ENCODE data around the gene HPCAL1.

Gene HPCAL1

DNA sequence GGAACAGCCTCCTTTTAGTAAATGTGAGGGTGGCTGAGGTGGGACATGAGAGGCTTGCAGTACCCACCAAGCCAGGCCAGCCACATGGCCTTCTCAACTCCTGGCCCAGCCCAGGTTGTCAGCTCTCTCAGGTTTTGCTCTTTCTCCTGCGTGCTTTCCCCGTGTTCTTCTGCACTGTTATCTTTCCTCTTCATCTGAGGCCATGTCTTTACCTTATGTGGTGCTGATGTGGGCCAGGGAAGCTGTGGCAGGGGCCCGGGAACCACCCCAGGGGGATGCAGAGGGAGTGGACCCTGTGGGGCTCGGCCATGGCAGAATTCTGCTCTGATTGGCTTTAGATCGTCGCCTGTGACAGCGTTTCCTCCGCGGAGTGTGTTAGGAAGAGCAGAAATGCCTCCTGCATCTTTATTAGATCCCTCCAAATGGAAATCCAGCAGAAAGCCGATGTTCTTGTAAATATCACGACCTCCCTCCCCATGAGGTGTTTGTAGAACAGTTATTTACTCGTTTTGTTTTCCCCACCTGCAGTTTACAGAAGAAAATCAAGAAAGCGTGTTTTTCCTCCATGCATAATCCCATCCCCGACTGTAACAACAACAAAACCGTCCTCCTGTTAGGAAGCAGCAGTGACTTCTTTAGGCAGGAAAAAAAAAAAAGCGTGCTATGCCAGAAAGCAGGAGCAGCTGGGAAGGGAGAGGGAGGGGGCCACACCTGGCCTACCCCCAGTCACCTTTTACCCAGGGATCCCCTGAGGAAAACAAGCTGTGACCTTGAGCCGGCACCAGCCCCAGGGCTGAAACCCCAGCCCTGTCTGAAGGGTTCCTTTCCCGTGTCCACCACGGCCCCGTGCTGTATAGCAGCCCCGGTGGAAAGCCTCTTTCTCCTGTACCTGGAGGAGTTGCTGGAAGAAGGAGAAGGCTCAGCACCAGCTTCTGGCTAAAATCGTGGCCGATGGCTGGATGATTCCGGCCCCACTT lies 54.8 kb downstream of the HPCAL1 start:
- no peak overlapping the region for H3K4me3 ChIP-seq (ENCODE audit: low read length)
- no peak for TF ChIP-seq ZNF274 (IDR thresholded peaks at IDR 0.05; ENCODE audit: low read depth, low read length)

DNA sequence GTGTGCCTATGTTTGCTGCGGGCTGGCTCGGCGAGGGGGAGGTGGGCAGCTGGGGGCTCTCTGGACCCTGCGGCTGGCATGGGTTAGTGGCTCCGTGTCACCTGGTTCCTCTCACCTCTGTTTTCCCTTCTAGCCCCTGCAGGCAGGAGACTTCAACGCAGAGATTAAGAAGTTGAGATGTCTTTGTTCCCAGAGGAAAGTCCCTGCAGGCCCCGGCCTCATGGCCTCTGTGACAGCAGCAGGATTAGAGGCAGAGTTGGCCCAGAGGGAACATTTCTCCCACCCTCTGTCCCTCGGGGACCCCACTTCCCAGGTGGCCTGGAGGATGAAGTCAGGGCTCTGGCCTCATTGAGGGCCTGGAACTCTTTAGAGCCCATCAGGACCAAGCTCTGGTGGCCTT lies 56.5 kb downstream of the HPCAL1 start:
- TF ChIP-seq ZNF274 (IDR thresholded peaks at IDR 0.05; ENCODE audit: low read depth, low read length), result no peak
- no peak overlapping the region for H3K4me3 ChIP-seq (ENCODE audit: low read length)

GRCh38 chr2:10359731-10360329 lies 57.1 kb downstream of the HPCAL1 start:
- no peak for TF ChIP-seq ZNF274 (IDR thresholded peaks at IDR 0.05; ENCODE audit: low read depth, low read length)
- H3K4me3 ChIP-seq (ENCODE audit: low read length), result no peak overlapping the region

- no peak for TF ChIP-seq ZNF274 (IDR thresholded peaks at IDR 0.05; ENCODE audit: low read depth, low read length)
- no peak overlapping the region for H3K4me3 ChIP-seq (ENCODE audit: low read length)
Measured at GRCh38 chr2:10360460-10360849, 57.8 kb downstream of the HPCAL1 start.

GRCh38 chr2:10360850-10361588 lies 58.3 kb downstream of the HPCAL1 start:
- TF ChIP-seq ZNF274 (IDR thresholded peaks at IDR 0.05; ENCODE audit: low read depth, low read length), result no peak
- no peak overlapping the region for H3K4me3 ChIP-seq (ENCODE audit: low read length)

- H3K4me3 ChIP-seq (ENCODE audit: low read length), result no peak overlapping the region
- TF ChIP-seq ZNF274 (IDR thresholded peaks at IDR 0.05; ENCODE audit: low read depth, low read length), result no peak
Measured at GRCh38 chr2:10362096-10362897, 59.6 kb downstream of the HPCAL1 start.

DNA sequence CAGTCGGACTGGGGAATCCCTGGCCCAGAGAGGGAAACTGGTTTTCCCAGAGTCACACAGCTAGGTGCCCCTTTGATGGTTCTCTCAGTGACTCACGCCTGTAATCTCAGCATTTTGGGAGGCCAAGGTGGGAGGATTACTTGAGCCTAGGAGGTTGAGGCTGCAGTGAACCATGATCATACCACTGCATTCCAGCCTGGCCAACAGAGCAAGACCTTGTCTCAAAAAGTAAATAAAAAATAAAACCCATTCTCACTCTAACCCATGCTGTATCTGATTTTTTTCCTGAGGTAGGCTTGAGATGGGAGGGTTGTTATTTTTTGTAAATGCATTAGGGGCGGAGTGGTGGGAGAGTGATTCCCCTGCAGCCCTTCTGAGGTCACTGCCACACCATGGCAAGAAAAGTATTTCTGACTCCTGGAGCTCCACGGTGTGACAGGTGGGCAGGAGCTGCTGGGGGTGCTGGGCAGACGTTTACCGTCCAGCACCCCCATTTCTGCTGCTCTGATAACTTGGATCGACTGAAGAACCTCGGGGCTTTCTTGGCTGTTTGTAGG lies 60.3 kb downstream of the HPCAL1 start:
- TF ChIP-seq ZNF274 (IDR thresholded peaks at IDR 0.05; ENCODE audit: low read depth, low read length), result no peak
- no peak overlapping the region for H3K4me3 ChIP-seq (ENCODE audit: low read length)

DNA sequence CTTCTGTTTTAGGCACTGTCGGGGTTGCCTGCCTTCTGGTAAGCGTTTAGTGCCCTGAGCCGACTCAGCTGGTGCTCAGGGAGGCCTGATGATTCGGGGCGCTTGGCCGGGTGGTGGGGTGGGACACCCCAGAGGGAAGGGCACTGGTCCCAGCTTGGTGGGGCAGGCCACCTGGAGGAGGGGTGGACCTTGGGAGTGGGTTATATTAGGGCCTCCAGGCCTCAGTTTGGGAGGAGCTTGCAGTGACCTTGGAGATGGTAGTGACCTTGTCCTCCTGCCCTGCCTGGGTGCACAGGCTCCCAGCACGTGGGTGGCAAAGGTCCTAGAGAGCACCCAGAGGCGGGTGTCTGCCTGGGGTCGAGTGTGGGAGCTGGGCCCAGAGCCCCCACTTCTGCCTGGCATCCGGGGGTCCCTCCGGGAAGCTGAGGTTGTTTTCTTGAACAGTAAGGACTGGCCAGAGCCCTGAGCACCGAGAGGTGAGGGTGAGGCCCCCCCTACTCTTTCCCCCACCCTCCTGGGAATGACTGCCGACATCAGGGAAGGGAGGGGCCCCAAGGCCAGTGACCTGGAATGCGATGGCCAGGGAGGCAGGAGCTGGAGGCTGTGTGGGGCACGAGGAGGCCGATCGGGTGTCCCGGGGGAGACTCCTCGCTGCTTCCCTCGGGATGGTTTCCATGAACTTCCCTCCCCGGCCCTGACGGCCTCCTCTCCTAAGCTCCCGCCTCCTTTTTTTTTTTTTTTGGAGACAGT lies 61.3 kb downstream of the HPCAL1 start:
- H3K4me3 ChIP-seq (ENCODE audit: low read length), result no peak overlapping the region
- no peak for TF ChIP-seq ZNF274 (IDR thresholded peaks at IDR 0.05; ENCODE audit: low read depth, low read length)

DNA sequence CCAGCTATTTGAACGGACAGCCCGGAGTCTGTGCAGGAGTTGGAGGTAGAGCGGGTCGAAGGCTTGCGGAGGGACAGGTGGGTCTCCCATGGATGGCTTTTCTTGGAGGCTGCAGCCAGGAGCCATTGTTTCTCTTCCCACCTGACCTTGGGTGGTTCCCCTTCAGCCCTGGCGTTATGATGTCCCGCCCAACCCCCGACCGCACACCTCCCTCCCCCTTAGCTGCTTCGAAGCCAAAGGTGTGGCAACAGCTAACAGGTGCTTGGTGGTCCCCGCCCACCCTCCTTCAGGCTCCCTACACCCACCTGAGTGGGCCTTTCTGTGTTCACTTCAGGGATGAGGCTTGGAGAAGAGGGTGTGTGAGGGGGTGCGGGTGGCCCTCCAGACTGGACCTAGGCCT lies 62.7 kb downstream of the HPCAL1 start:
- TF ChIP-seq ZNF274 (IDR thresholded peaks at IDR 0.05; ENCODE audit: low read depth, low read length), result no peak
- no peak overlapping the region for H3K4me3 ChIP-seq (ENCODE audit: low read length)

GRCh38 chr2:10366601-10367270 lies 64.0 kb downstream of the HPCAL1 start:
- H3K4me3 ChIP-seq (ENCODE audit: low read length), result no peak overlapping the region
- no peak for TF ChIP-seq ZNF274 (IDR thresholded peaks at IDR 0.05; ENCODE audit: low read depth, low read length)

DNA sequence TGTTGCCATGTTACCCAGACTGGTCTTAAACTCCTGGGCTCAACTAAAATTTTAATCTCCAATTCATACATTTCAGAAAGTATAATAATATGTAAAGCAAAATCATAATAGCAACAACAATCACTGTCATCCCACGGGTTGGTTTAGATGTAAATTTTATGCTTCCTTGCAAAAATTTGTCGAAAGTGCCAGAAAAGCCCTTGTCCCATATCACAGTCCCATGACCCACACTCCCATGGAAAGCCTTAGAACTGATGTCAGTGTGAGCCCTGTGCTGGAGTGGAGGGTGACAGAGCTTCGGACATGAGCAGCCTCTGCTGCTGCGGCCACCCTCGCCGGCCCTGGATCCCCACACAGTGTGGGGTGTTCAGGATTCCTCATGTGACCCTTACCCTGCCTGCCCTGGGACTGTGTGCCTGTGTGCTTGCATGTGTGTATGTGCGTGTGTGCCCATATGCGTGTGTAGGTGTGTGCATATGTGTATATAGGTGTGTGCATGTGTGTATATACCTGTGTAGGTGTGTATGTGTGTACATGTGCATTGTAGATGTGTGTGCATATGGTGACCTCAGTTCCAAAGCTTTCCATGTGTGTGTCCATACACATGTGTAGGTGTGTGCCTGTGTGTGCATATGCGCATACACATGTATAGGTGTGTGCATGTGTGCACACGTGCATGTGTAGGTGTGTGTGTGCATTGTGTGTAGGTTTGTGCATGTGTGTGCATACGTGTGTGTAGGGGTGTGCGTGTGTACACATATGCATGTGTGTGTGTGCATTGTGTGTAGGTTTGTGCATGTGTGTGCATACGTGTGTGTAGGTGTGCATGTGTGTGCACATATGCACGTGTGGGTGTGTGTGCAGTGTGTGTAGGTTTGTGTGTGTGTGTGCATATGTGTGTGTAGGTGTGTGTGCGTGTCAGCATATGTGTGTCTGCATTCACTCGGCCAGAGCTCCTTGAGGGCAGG lies 65.1 kb downstream of the HPCAL1 start:
- no peak overlapping the region for H3K4me3 ChIP-seq (ENCODE audit: low read length)
- TF ChIP-seq ZNF274 (IDR thresholded peaks at IDR 0.05; ENCODE audit: low read depth, low read length), result no peak

Data from GM08714 (cell line).